Measurements from ENCODE around the gene RASL10B. TPM values are rescaled to one million over a fixed set of nuclear protein-coding genes. Genes with fewer than 3 reads are reported as not detected.

RASL10B gene
- total and polyA plus RNA-seq, 2 donors (not counting 1 experiment from before 2014, with no cell fraction given): 0.78 to 1.5 TPM

DNA sequence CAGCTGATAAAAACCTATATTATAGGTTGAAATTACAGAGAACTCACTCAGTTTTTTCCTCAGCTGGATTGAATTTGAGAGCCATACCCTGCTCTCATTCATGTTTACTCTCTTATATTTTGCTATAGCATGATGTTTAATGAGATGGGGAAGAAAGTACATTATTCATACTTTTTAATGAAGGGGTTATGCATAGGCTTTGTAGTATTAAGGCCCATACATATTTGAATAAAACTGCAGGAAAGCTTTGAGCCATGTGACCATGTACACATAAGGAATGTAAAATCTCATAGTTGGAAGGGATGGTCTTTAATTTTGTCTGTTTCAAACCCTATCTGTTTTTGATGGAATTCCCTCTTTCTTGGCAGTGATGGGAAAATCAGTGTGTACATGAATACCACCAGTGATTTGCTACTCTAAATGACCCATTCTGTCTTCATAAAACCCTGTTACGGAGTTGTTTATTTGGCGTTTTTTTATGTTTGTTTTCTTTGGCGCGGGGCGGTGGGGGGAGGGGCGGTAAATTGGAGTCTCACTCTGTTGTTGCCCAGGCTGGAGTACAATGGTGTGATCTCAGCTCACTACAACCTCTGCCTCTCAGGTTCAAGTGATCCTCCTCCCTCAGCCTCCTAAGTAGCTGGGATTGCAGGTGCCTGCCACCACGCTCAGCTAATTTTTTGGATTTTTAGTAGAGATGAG lies 38.8 kb upstream of the RASL10B start:
- TF ChIP-seq, protein P1, sequence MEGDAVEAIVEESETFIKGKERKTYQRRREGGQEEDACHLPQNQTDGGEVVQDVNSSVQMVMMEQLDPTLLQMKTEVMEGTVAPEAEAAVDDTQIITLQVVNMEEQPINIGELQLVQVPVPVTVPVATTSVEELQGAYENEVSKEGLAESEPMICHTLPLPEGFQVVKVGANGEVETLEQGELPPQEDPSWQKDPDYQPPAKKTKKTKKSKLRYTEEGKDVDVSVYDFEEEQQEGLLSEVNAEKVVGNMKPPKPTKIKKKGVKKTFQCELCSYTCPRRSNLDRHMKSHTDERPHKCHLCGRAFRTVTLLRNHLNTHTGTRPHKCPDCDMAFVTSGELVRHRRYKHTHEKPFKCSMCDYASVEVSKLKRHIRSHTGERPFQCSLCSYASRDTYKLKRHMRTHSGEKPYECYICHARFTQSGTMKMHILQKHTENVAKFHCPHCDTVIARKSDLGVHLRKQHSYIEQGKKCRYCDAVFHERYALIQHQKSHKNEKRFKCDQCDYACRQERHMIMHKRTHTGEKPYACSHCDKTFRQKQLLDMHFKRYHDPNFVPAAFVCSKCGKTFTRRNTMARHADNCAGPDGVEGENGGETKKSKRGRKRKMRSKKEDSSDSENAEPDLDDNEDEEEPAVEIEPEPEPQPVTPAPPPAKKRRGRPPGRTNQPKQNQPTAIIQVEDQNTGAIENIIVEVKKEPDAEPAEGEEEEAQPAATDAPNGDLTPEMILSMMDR (conservative IDR thresholded peaks at IDR 0.05 in 1 of 2, IDR thresholded peaks at IDR 0.05 in 1 of 2; ENCODE audit: low read depth in 1 of 2, low read length in 2 of 2): no peak
- no peak for TF ChIP-seq EZH2 (IDR thresholded peaks at IDR 0.05; ENCODE audit: low read length, missing control alignments)
- DNase-seq (ENCODE audit: low read depth in 2 of 2): no peak
- H4K20me1 ChIP-seq (ENCODE audit: control insufficient read depth, extremely low read depth, insufficient read depth, low read length): no peaks in the 10 kb centered on the region
- no peaks in the 10 kb centered on the region for H3K79me2 ChIP-seq (ENCODE audit: control insufficient read depth, insufficient read depth, low read length)
- H3K27me3 ChIP-seq (ENCODE audit: control insufficient read depth, insufficient read depth, low read length): no peaks in the 10 kb centered on the region
- H3K9me3 ChIP-seq (ENCODE audit: control insufficient read depth, insufficient read depth, low read depth, low read length): no peaks in the 10 kb centered on the region
- peaks cover 2% of the 10 kb centered on the region for H3K36me3 ChIP-seq (ENCODE audit: control insufficient read depth, insufficient read depth, low read length)
- no peak overlapping the region for H3K27ac ChIP-seq (ENCODE audit: insufficient read depth, low read length)
- no peak overlapping the region for H3K4me3 ChIP-seq (replicated peaks in 1 of 4; ENCODE audit: control extremely low read depth in 1 of 4, insufficient read depth in 1 of 4, low read depth in 3 of 4, low read length in 4 of 4)
- H3K9ac ChIP-seq (ENCODE audit: insufficient read depth, low read length): no peak overlapping the region
- H3K4me2 ChIP-seq (ENCODE audit: extremely low read depth, insufficient read depth, low read length): no peak overlapping the region
- H2AFZ ChIP-seq (ENCODE audit: low read length): no peak overlapping the region
- H3K4me1 ChIP-seq (ENCODE audit: control insufficient read depth, extremely low read depth, insufficient read depth, low read length): no peaks in the 10 kb centered on the region

DNA sequence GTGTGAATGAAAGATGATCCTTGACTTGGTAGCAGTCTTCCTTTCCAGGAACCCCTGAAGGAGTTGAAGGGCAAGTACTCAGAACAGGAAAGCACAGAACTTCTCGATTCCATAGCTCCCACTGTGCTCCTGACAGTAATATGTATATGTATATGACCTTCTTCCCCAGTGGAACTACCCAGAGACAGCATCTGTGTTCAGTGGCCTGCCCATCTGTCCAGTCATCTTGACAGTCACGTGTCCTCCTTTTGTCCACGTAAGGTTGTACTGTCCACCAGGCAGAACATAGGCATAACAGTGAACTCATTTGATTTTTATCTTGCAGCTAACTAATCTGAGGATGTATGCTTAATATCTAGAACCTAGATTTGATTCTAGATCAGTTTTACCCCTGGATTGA lies 37.8 kb upstream of the RASL10B start:
- no peak overlapping the region for H3K27ac ChIP-seq (ENCODE audit: insufficient read depth, low read length)

DNA sequence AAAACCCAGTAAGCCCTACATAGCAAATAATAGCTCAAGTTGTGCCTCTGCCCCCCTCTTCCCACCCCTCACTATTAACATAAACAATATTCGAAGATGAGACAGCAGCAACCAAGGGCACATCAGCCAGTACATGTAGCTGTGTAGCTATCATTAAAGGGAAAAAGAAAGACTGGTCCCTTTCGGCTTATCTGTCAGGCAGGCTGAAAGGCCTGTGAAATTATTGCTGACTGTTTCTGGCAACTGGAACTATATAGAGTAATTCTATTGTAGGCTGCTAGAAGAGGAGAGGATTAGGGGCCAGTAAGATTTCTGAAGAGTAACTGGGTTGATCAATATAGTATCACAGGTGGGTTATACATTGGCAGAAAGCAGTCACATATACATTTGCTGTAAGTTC lies 36.5 kb upstream of the RASL10B start:
- H3K36me3 ChIP-seq (ENCODE audit: control insufficient read depth, insufficient read depth, low read length): peaks cover 2% of the 10 kb centered on the region
- DNase-seq (ENCODE audit: low read depth in 2 of 2): no peak

More for the DNA sequence above, 37.8 kb upstream of the RASL10B start:
- Histone ChIP-seq H3K4me3 (replicated peaks in 1 of 4; ENCODE audit: control extremely low read depth in 1 of 4, insufficient read depth in 1 of 4, low read depth in 3 of 4, low read length in 4 of 4) (no peak overlapping the region), H3K4me2 (ENCODE audit: extremely low read depth, insufficient read depth, low read length) (no peak overlapping the region), H3K27me3 (ENCODE audit: control insufficient read depth, insufficient read depth, low read length) (no peaks in the 10 kb centered on the region), H4K20me1 (ENCODE audit: control insufficient read depth, extremely low read depth, insufficient read depth, low read length) (no peaks in the 10 kb centered on the region), H2AFZ (ENCODE audit: low read length) (no peak overlapping the region), H3K9me3 (ENCODE audit: control insufficient read depth, insufficient read depth, low read depth, low read length) (no peaks in the 10 kb centered on the region), H3K36me3 (ENCODE audit: control insufficient read depth, insufficient read depth, low read length) (peaks cover 2% of the 10 kb centered on the region), H3K9ac (ENCODE audit: insufficient read depth, low read length) (no peak overlapping the region), H3K79me2 (ENCODE audit: control insufficient read depth, insufficient read depth, low read length) (no peaks in the 10 kb centered on the region), H3K4me1 (ENCODE audit: control insufficient read depth, extremely low read depth, insufficient read depth, low read length) (no peaks in the 10 kb centered on the region)
- DNase-seq (ENCODE audit: low read depth in 2 of 2): no peak
- no peak for TF ChIP-seq EZH2 (IDR thresholded peaks at IDR 0.05; ENCODE audit: low read length, missing control alignments)
- TF ChIP-seq, protein P1 (conservative IDR thresholded peaks at IDR 0.05 in 1 of 2, IDR thresholded peaks at IDR 0.05 in 1 of 2; ENCODE audit: low read depth in 1 of 2, low read length in 2 of 2): no peak

More for the DNA sequence above, 36.5 kb upstream of the RASL10B start:
- Histone ChIP-seq H3K4me2 (ENCODE audit: extremely low read depth, insufficient read depth, low read length) (no peak overlapping the region), H3K4me3 (replicated peaks in 1 of 4; ENCODE audit: control extremely low read depth in 1 of 4, insufficient read depth in 1 of 4, low read depth in 3 of 4, low read length in 4 of 4) (no peak overlapping the region), H3K9me3 (ENCODE audit: control insufficient read depth, insufficient read depth, low read depth, low read length) (no peaks in the 10 kb centered on the region), H3K27ac (ENCODE audit: insufficient read depth, low read length) (no peak overlapping the region), H3K79me2 (ENCODE audit: control insufficient read depth, insufficient read depth, low read length) (no peaks in the 10 kb centered on the region), H2AFZ (ENCODE audit: low read length) (no peak overlapping the region), H3K27me3 (ENCODE audit: control insufficient read depth, insufficient read depth, low read length) (no peaks in the 10 kb centered on the region), H3K9ac (ENCODE audit: insufficient read depth, low read length) (no peak overlapping the region), H3K4me1 (ENCODE audit: control insufficient read depth, extremely low read depth, insufficient read depth, low read length) (no peaks in the 10 kb centered on the region), H4K20me1 (ENCODE audit: control insufficient read depth, extremely low read depth, insufficient read depth, low read length) (no peaks in the 10 kb centered on the region)
- TF ChIP-seq, protein P1 (conservative IDR thresholded peaks at IDR 0.05 in 1 of 2, IDR thresholded peaks at IDR 0.05 in 1 of 2; ENCODE audit: low read depth in 1 of 2, low read length in 2 of 2): no peak
- no peak for TF ChIP-seq EZH2 (IDR thresholded peaks at IDR 0.05; ENCODE audit: low read length, missing control alignments)
